ENCODE measurements around the gene CFAP107. TPM values are rescaled to one million over a fixed set of nuclear protein-coding genes. Genes with fewer than 3 reads are reported as not detected.

CFAP107 gene
- total and polyA plus RNA-seq, 12 donors, result not detected

GRCh38 chr1:12811409-12811784, 65.4 kb downstream of the CFAP107 start:
- intact Hi-C loops (cut with DNase I), result no loop called here
- Histone ChIP-seq H3K27ac (no peak overlapping the region), H3K27me3 (peaks cover 0 to 18% (median 3%) of the 10 kb centered on the region in 7 donors), H3K4me3 (no peak overlapping the region), H3K36me3 (no peaks in the 10 kb centered on the region), H3K9me3 (peaks cover 0 to 5% (median 0%) of the 10 kb centered on the region in 11 donors), H3K4me1 (no peaks in the 10 kb centered on the region)
- 46 to 65% methylated on average over 2 of the region's 2 CpGs for WGBS, 2 donors
- TF ChIP-seq, protein P1, sequence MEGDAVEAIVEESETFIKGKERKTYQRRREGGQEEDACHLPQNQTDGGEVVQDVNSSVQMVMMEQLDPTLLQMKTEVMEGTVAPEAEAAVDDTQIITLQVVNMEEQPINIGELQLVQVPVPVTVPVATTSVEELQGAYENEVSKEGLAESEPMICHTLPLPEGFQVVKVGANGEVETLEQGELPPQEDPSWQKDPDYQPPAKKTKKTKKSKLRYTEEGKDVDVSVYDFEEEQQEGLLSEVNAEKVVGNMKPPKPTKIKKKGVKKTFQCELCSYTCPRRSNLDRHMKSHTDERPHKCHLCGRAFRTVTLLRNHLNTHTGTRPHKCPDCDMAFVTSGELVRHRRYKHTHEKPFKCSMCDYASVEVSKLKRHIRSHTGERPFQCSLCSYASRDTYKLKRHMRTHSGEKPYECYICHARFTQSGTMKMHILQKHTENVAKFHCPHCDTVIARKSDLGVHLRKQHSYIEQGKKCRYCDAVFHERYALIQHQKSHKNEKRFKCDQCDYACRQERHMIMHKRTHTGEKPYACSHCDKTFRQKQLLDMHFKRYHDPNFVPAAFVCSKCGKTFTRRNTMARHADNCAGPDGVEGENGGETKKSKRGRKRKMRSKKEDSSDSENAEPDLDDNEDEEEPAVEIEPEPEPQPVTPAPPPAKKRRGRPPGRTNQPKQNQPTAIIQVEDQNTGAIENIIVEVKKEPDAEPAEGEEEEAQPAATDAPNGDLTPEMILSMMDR (IDR thresholded peaks at IDR 0.05), result no peak
- ATAC-seq (no peak), DNase-seq (no peak)

Other genes with a start within 250 kb of the CFAP107 start
- 10 to 100 TPM; 50.8 to 88.3 (median 63.7) TPM for gene DHRS3, start 128.0 kb upstream of the CFAP107 start, total RNA-seq
- 10 to 100 TPM; 39.9 to 93.5 TPM for gene DHRS3, start 128.0 kb upstream of the CFAP107 start, polyA plus RNA-seq
- not detected for gene AADACL4, start 102.1 kb upstream of the CFAP107 start, total RNA-seq
- gene AADACL4, start 102.1 kb upstream of the CFAP107 start, polyA plus RNA-seq, result not detected
- not detected for gene AADACL3, start 30.1 kb upstream of the CFAP107 start, total RNA-seq
- not detected for gene AADACL3, start 30.1 kb upstream of the CFAP107 start, polyA plus RNA-seq
- not detected for gene PRAMEF12, start 27.5 kb downstream of the CFAP107 start, total RNA-seq
- not detected for gene PRAMEF12, start 27.5 kb downstream of the CFAP107 start, polyA plus RNA-seq
- gene PRAMEF1, start 45.2 kb downstream of the CFAP107 start, total RNA-seq, result not detected
- gene PRAMEF1, start 45.2 kb downstream of the CFAP107 start, polyA plus RNA-seq, result not detected
- gene PRAMEF11, start 85.2 kb downstream of the CFAP107 start, total RNA-seq, result not detected
- gene PRAMEF11, start 85.2 kb downstream of the CFAP107 start, polyA plus RNA-seq, result not detected
- gene HNRNPCL1, start 102.5 kb downstream of the CFAP107 start, total RNA-seq, result not detected
- gene HNRNPCL1, start 102.5 kb downstream of the CFAP107 start, polyA plus RNA-seq, result not detected
- not detected for gene PRAMEF2, start 110.9 kb downstream of the CFAP107 start, total RNA-seq
- gene PRAMEF2, start 110.9 kb downstream of the CFAP107 start, polyA plus RNA-seq, result not detected
- not detected for gene PRAMEF4, start 140.0 kb downstream of the CFAP107 start, total RNA-seq
- gene PRAMEF4, start 140.0 kb downstream of the CFAP107 start, polyA plus RNA-seq, result not detected
- gene PRAMEF10, start 152.1 kb downstream of the CFAP107 start, total RNA-seq, result not detected
- not detected for gene PRAMEF10, start 152.1 kb downstream of the CFAP107 start, polyA plus RNA-seq
- not detected for gene PRAMEF7, start 170.4 kb downstream of the CFAP107 start, total RNA-seq
- not detected for gene PRAMEF7, start 170.4 kb downstream of the CFAP107 start, polyA plus RNA-seq
- gene PRAMEF6, start 201.4 kb downstream of the CFAP107 start, total RNA-seq, result not detected
- gene PRAMEF6, start 201.4 kb downstream of the CFAP107 start, polyA plus RNA-seq, result not detected